Sigmoid colon (tissue), 4 donors: ENCODE data around the gene NPLOC4.

Experiments
- CTCF ChIP-seq, 4 experiments: fragments of 450-650 bp in 3 of 4; fragments of 200-600 bp in 1 of 4; IDR thresholded peaks; one replicate each; pipeline ENCODE4 v1.5.1; 2016 to 2019; ENCODE audit warnings: antibody characterized with exemption in 4 of 4, mild to moderate bottlenecking in 3 of 4, moderate library complexity in 2 of 4
- EP300 ChIP-seq, 4 donors: sonication (generic); formaldehyde crosslinking; IDR thresholded peaks; one replicate each; pipeline ENCODE4 v1.6.1; 2017; ENCODE audit warnings: antibody characterized with exemption in 4 of 4
- POLR2A ChIP-seq, 2 donors: fragments of 450-650 bp; IDR thresholded peaks; one replicate each; pipeline ENCODE4 v1.6.1; 2016; ENCODE audit warnings: antibody characterized with exemption in 2 of 2, mild to moderate bottlenecking in 2 of 2, moderate library complexity in 2 of 2

- TF ChIP-seq CTCF (IDR thresholded peaks at IDR 0.05) (no peak), POLR2A (IDR thresholded peaks at IDR 0.05) (no peak), EP300 (IDR thresholded peaks at IDR 0.05) (no peak)
Measured at GRCh38 chr17:81635431-81635830, 1.5 kb downstream of the NPLOC4 start.
